ENCODE measurements around the gene ABHD3.
"Not testable (repeated sequence)": the region's sequence is repeated elsewhere in the genome, so short reads cannot be mapped to it uniquely, and the experiment has no call there.

ABHD3 gene

GRCh38 chr18:21703241-21703820 is 1.2 kb downstream of the ABHD3 start:
- peak in 3 of 14 donors; percentile 8 to 44 (median 27) for DNase-seq

- no peak for DNase-seq
These were observed 2.0 kb downstream of the ABHD3 start for GRCh38 chr18:21702602-21703001.

- no peak for DNase-seq
These were observed 3.0 kb downstream of the ABHD3 start for GRCh38 chr18:21701621-21702020.

- DNase-seq: no peak
These were observed 4.0 kb downstream of the ABHD3 start for GRCh38 chr18:21700528-21701075.

- no peak for DNase-seq
These were observed 11.3 kb downstream of the ABHD3 start for GRCh38 chr18:21693322-21693721.

GRCh38 chr18:21689736-21690135 is 14.8 kb downstream of the ABHD3 start:
- DNase-seq: no peak

GRCh38 chr18:21686282-21687105 is 18.1 kb downstream of the ABHD3 start:
- DNase-seq: no peak

GRCh38 chr18:21685556-21685981 is 19.0 kb downstream of the ABHD3 start:
- not testable (repeated sequence) for DNase-seq

- no peak for DNase-seq
These were observed 19.8 kb downstream of the ABHD3 start for GRCh38 chr18:21684731-21685130.

- DNase-seq: peak in 4 of 14 donors; percentile 1 to 13 (median 6)
These were observed 22.1 kb downstream of the ABHD3 start for GRCh38 chr18:21682371-21683051.

GRCh38 chr18:21680161-21680560 is 24.4 kb downstream of the ABHD3 start:
- DNase-seq: no peak

- no peak for DNase-seq
These were observed 25.7 kb downstream of the ABHD3 start for GRCh38 chr18:21678859-21679258.

GRCh38 chr18:21675354-21675753 is 29.2 kb downstream of the ABHD3 start:
- not testable (repeated sequence) for DNase-seq

- peak in 6 of 14 donors; percentile 2 to 93 (median 7) for DNase-seq
These were observed 31.9 kb downstream of the ABHD3 start for GRCh38 chr18:21672521-21673267.

GRCh38 chr18:21669736-21670285 is 34.8 kb downstream of the ABHD3 start:
- no peak for DNase-seq

GRCh38 chr18:21664069-21664468 is 40.5 kb downstream of the ABHD3 start:
- no peak for DNase-seq

GRCh38 chr18:21663578-21663977 is 41.0 kb downstream of the ABHD3 start:
- no peak for DNase-seq

- DNase-seq: no peak
These were observed 42.0 kb downstream of the ABHD3 start for GRCh38 chr18:21662581-21662980.

GRCh38 chr18:21660078-21660477 is 44.5 kb downstream of the ABHD3 start:
- no peak for DNase-seq

GRCh38 chr18:21656402-21656801 is 48.2 kb downstream of the ABHD3 start:
- DNase-seq: no peak

GRCh38 chr18:21653361-21653760 is 51.2 kb downstream of the ABHD3 start:
- no peak for DNase-seq

GRCh38 chr18:21652073-21652472 is 52.5 kb downstream of the ABHD3 start:
- DNase-seq: no peak
